Activated CD8-positive, alpha-beta memory T cell treated with anti-CD3 and anti-CD28 coated beads, Interleukin-2, amount 50 U/mL, for 24 hours (primary cell): ENCODE results near the gene ELOF1.
"Not testable (repeated sequence)": the region's sequence is repeated elsewhere in the genome, so short reads cannot be mapped to it uniquely, and the experiment has no call there.

Experiments used
- DNase-seq: peaks from one replicate; pipeline ENCODE4 v3.0.0-alpha.2; 2020; ENCODE audit errors: extremely low read depth

ELOF1 gene

DNA sequence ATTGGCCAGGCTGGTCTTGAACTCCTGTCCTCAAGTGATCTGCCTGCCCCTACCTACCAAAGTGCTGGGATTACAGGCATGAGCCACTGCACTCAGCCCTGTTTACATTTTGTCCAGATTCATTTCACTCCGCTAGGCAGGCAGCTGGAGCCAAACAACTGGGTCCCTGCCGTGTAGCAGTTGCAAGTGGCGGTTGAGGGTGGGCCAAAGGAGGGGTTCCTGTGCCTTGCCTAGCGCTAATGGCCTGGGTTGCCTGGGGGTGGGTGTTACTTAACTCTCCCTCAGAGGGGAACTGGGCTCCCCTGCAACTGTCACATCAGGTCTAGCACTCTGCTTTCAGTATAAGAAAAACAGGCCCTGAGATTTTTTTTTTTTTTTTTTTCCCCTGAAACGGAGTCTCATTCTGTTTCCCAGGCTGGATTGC is 11.0 kb upstream of the ELOF1 start:
- DNase-seq, result no peak

DNA sequence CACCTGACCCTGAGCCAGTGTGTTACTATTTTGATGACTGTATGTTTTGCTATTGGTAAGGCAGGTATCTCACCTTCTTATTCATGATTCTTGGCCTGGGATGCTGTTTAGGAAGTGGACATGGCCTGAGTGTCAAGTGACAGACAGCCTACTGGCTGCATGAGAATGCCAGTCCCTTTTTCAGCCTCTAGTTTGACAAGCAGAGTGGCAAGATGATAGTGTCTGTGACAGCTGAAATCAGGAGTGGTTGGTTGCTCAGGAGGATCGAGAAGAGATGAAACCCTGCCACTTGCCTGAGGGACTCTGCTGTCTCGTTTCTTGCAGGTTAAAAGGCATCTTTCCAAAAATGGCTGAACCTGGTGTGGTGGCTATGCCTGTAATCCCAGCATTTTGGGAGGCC is 7.1 kb upstream of the ELOF1 start:
- no peak for DNase-seq

DNA sequence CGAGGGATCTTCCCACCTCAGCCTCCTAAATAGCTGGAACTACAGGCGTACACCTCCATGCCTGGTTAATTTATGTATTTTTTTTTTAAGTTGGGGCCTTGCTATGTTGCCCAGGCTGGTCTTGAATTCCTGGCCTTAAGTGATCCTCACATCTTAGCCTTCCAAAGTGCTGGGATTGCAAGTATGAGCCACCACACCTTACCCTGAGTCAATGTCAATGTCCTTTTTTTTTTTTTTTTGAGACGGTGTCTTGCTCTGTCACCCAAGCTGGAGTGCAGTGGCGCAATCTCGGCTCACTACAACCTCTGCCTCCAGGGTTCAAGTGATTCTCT is 6.6 kb upstream of the ELOF1 start:
- not testable (repeated sequence) for DNase-seq

DNA sequence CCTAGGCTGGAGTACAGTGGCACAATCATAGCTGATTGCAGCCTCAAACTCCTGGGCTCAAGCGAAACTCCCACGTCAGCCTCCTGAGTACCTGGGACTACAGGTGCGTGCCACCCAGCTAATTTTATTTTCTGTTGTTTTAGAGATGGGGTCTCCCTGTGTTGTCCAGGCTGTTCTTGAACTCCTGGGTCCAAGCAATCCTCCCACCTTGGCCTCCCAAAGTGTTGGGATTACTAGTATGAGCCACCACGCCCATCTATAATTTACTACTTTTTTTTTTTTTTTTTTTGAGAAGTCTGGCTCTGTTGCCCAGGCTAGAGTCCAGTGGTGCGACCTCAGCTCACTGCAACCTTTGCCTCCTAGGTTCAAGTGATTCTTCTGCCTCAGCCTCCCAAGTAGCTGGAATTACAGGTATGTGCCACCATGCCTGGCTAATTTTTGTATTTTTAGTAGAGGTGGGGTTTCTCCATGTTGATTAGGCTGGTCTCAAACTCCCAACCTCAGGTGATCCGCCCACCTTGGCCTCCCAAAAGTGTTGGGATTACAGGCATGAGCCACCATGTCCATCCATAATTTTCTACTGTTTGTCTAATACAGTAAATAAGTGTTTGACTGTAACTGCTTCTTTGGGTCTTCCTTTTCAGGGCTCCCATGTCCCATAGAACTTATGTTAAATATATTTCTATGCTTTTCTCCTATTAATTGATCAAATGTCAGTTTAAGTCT is 5.2 kb upstream of the ELOF1 start:
- not testable (repeated sequence) for DNase-seq

DNA sequence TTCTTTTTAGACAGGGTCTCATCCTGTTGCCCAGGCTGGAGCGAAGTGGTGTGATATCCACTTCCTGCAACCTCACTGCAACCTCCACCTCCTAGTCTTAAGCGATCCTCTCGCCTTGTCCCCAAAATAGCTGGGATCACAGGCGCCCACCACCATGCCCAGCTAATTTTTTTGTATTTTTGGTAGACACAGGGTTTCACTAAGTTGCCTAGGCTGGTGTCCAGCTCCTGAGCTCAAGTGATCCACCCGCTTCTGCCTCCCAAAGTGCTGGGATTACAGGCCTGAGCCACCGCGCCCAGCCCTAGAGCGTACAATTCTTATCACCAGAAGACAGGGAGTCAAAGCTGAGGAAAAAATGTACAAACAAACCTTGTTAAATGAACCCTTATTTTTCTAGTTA is 4.5 kb upstream of the ELOF1 start:
- DNase-seq, result no peak

DNA sequence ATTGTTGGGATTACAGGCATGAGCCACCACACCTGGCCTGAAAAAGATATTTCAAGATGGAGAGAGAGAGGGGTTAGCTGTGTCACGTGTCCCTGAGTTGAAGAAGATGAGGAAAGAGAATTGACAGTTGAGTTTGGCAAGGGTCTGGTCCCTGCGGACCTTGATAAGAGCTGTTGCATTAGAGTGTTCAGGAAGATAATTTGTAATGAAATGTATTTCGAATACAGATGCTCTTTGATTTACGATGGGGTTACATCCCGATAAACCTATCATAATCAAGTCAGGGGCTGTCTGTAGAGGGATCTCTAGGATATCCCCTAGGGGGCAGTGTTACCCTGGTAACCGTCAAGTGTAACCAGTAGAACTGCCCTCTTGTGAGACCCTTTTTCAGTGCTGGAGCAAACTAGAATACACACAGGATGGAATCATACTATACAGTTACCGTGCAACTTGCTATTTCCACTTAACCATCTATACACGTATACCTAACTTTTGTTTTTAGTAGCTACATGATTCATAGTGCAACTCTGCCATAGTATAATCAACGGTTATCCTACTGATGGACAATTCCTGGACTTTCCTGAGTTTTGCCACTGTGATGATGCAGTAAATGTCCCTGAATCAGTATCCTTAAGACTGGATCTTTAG is 1.5 kb upstream of the ELOF1 start:
- DNase-seq, result no peak

DNA sequence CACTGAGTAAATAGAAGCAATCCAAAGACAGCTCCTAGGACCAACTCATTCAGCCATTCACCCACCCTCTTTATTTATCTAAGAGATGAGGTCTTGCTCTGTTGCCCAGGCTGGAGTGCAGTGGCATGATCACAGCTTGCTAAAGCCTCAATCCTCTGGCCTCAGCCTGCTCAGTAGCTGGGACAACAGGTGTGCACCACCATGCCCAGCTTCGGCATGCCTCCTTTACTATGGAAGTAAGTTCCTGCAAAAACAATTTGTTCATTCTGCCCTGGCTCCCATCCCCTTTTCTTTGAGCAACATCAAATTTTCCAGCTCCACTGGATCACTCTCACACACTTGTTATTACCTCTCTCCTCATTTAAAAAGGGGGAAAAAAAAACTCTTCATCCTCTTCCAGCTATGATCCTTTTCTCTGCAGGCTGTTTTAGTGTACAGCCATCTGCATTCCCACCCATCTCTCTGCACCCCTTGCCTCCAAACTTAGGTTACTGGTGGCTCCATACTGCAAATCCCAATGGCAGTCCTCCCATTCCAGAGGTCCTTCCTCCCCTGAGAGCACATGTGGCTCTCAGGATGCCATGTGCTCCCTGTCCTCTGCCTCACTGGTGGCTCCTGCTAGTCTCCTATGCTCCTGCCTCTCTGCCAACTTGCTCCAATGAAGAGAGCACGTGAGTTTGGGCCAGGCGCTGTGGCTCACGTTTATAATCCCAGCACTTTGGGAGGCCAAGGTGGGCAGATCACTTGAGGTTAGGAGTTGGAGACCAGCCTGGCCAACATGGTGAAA is 2.2 kb downstream of the ELOF1 start:
- DNase-seq, result no peak

DNA sequence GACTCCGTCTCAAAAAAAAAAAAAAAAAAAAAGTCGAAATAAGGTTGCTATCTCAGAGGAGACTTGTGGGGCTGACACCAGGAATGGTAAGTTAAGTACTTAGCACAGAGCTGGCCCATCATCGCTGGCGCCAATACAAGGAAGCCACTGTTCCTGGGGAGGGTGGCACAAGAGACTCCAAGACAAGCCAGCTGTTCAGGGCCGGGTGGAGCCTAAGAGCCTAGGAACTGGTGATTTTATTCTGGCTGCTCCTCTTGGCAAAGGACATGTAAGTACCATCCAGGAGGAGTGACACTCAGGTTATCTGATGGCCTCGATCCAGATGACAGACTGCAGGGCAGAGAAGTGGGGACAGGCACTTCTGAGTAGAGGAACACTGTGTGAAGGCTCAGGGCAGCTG is 3.8 kb downstream of the ELOF1 start:
- DNase-seq, result no peak

DNA sequence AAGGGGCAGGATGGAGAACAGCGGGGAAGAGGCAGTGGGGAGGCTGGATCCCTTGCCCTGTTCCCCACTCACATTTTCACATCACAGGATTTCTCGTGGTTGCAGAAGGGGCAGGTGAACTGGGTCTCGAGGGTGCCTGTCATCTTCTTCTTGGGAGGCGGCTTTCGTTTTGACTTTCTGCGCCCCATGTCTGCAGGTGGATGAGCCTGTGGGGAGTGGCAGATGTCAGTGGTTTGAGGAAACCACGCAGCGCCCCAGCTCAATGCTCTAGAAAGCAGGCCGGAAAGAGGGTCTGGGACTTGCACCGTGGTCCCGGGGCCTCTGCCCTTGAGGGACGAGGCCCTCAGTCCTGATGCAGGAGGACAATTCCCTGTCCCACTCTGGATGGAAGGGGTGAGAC is 4.9 kb downstream of the ELOF1 start:
- DNase-seq, result no peak

DNA sequence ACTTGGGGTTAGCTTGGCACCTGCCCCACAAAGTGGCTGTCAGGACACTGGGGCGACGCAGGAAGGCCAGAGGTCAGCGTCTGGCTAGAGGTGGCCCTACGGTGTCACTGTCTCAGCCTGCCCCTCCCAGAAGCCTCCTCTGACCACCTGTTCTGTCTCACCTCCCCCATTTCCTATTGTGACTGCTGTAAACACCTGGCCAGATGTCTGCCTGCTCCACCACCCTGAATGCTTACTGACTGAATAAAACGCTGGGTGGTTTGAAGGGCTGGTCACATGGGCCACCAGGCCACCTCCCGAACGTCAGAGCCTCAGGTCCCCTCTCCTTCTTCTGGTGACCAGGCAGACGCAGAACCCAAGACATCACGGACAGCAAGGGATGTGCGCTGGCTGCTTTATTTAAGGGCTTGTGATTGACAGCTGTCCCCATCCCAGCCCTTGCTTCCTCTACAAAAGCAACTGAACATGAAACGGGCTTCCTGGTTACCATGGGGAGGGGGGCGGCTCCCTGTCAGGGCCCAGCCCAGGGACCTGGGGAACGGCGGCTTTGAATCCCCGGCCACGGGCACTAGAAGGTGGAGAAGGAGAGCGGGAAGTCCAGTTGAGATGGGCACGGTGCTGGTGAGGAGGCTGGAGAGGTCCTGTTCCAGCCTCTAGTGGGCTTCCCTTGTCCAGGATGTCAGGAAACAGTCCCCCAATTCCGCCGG is 6.2 kb downstream of the ELOF1 start:
- no peak for DNase-seq

DNA sequence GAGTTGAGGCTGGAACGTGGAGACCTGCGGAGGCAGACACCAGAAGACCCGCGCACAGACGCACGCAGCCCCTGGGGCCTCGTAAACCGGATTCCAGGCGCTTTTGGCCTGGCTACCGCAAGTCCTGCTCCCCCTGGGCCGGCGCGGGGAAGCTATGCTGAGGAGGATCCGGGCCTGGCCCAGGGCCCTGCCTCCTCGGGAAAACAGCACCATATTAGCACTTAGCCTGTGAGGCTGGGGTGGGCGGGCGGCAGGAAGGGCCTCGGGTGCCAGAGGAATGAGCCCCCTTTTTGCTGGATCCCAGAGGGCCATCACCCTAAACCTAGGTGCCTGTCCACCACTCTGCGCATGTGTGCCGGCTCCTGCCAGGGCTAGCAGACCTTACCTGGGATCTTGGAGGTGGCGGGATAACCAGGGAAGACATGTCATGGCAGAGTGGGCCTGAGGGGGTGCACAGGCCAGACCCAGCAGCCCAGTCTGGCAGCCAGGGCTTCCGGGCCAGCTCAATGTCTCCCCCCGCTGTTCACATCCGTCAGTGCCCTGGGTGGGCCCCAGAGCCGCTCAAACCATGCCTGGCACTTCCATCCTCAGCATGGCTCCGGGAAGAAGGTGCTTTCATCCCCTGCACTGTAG is 7.3 kb downstream of the ELOF1 start:
- no peak for DNase-seq

DNA sequence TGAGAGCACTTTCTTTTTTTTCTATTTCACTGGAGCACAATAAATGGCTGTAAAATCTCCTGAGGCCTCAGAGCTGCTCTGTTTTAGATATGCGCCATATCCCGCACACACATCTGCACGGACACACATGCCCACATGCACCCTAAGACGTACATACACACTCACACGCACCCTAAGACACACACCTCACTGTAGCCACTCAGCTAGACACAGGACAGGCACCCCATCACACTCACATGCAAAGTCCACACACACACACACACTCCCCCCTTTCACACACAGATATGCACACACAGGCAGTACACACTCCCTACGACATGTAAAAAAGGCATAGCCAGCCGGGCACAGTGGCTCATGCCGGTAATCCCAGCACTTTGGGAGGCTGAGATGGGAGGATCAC is 8.8 kb downstream of the ELOF1 start:
- DNase-seq, result no peak

DNA sequence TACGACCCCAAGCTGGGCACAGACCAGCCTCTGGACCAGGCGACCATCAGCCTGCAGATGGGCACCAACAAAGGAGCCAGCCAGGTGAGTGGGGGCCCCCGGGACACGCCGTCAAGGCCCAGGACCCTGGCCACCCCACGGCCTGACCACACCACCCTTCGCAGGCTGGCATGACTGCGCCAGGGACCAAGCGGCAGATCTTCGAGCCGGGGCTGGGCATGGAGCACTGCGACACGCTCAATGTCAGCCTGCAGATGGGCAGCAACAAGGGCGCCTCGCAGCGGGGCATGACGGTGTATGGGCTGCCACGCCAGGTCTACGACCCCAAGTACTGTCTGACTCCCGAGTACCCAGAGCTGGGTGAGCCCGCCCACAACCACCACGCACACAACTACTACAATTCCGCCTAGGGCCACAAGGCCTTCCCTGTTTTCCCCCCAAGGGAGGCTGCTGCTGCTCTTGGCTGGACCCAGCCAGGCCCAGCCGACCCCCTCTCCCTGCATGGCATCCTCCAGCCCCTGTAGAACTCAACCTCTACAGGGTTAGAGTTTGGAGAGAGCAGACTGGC is 9.6 kb downstream of the ELOF1 start:
- no peak for DNase-seq

DNA sequence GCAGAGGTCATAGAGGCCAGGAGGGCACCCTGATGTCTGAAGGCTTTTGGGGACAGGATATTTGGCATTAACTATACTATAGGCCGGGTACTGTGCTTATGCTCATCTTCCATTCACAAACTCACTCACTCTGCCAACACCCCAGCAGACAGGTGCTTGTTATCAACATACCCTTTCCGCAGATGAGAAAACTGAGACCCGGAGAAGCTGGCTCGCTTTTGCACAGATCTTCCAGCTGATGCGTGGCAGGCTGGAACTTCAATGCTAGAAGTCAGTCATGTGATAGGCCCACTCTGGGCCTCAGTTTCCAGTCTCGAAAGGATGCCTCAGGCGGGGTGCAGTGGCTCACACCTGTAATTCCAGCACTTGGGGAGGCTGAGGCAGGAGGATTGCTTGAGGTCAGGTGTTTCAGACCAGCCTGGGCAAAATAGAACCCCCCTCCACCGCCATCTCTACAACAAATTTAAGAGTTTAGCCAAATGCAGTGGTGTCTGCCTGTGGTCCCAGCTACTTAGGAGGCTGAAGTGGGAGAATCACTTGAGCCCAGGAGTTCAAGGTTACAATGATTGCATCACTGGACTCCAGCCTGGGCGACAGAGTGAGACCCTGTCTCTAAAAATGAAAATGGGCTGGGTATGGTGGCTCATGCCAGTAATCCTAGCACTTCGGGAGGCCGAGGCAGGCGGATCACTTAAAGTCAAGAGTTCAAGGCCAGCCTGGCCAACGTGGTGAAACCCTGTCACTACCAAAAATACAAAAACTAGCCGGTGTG is 10.9 kb downstream of the ELOF1 start:
- no peak for DNase-seq

DNA sequence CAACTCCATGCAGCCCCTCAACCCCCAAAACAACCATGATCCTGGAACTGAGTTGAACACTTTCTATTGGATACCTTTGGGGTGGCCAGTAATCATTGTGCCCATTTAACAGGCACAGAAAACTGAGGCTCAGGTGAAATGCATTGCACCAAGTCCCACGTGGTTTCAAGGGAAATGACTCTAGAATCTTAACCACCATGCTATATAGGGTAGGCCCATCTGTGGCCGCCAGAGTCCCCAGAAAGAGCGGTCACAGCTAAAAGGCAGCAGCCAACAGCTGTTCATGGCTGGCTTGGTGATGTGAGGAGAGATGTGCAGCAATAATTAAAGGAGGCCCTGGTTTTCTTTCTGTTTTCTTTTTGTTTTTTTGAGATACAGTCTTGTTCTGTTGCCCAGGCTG is 17.8 kb downstream of the ELOF1 start:
- DNase-seq, result no peak

DNA sequence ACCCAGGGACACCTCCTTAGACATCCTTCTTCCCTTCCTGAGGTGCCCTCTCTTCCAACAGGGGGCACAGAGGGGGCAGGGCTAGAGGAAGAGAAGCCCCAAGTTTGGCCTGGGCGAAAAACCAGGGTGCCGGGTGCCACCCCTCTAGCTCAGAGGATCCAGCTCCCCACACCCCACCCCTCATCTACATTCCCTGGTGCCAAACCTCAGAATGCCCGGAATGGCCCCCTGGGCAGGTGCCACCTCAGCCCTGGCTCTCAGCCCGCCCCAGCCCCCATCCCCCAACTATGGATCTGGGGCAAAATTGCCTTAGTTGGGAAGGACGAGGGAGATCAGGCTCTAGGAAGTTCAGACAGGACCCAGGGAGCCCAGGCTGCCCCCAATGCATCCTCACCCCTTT is 18.4 kb downstream of the ELOF1 start:
- DNase-seq, result no peak

DNA sequence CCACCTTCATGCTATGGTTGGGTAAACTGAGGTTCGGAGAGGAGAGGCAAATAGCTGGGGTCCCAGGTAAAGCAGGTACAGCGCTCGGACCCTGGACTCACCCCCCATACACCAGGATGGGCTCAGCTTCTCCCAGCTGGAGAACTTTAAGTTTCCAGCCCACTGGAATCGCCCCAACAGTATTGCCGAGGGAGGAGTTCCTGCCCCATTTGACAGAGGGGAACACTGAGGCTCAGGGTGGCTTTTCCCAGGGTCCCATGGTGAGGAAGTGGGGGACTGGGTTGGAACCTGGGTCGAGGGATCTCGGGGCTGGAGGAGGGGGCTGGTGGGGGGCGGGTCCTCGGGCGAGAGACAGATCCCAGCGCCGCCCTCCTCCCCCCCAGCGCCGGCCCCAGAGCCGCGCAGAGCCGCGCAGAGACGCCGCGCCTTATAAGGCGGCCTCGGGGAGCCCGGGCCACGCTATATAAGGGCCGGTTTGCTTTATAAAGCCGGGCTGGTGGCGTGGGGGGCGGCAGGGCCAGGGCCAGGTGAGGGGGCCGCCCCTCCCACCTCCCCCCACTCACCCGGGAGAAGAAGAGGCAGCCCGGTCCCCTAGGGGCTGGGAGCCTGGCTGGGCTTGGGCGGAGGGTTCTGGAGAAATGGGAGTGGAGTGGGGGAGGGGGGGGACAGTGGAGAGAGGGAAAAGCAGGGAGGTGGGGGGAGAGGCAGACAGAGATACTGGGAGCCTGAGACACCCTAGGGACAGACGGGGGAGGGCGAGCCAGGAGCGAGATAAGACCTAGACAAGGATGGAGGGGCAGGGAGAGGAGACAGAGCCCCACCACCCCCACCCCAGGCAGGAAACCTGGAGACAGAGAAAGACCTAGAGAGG is 19.3 kb downstream of the ELOF1 start:
- no peak for DNase-seq

DNA sequence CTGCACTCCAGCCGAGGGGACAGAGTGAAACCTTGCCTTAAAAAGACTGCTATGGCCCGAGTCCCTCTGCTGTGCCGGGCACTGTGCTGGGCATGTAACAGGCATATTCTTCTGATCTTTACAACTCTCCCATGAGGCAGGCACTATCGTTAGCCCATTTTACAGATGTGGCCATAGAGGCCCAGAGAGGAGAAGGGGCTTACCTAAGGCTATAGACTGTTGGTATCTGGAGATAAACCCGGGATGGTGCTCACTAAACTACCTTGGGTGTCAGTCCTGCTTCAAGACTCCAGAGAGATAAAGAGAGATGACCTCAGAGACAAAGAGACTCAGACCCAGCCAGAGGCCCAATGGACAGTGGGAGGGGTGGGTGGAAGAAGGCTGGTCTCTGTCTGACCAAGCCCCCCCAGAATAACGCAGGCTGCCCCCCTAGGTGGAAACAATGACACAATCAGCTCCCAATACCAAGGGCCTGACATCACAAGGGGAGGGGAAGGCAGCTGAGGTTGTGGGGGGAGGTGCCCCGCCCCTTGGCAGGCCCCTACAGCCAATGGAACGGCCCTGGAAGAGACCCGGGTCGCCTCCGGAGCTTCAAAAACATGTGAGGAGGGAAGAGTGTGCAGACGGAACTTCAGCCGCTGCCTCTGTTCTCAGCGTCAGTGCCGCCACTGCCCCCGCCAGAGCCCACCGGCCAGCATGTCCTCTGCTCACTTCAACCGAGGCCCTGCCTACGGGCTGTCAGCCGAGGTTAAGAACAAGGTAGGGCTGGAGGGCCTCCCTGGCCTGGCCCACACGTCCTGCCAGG is 20.6 kb downstream of the ELOF1 start, which contains the start of gene CNN1:
Gene CNN1, plus strand, starts transcription at position 620 of the 805 bp plus-strand sequence. Its CDS starts 77 bp downstream, at position 697.
- no peak for DNase-seq
